Liver (tissue), 9 donors: ENCODE data around the gene CAMSAP1. TPM values are rescaled to one million over a fixed set of nuclear protein-coding genes. Genes with fewer than 3 reads are reported as not detected.

Experiments
- DNase-seq: peaks from one replicate; pipeline ENCODE4 v3.0.0-alpha.2; 2017; ENCODE audit warnings: low spot score
- H3K27ac ChIP-seq, 2 donors: one replicate each; pipeline ENCODE4 v1.7.0; 2013; ENCODE audit warnings: inconsistent platforms in 2 of 2, low read length in 2 of 2, control low read depth in 1 of 2, low read depth in 1 of 2, mild to moderate bottlenecking in 1 of 2
- H3K27me3 ChIP-seq, 4 donors: one replicate each; pipeline versions ENCODE4 v1.6.1 to v1.7.0; 2013; ENCODE audit warnings: low read length in 3 of 4, inconsistent platforms in 1 of 4, mild to moderate bottlenecking in 1 of 4, moderate library complexity in 1 of 4; ENCODE audit not compliant: control insufficient read depth in 4 of 4, insufficient read depth in 4 of 4
- H3K36me3 ChIP-seq, 4 donors: one replicate each; pipeline versions ENCODE4 v1.6.1 to v1.7.0; 2013; ENCODE audit warnings: low read length in 3 of 4, mild to moderate bottlenecking in 3 of 4, low read depth in 1 of 4, moderate library complexity in 1 of 4; ENCODE audit not compliant: control insufficient read depth in 4 of 4, insufficient read depth in 3 of 4
- H3K4me1 ChIP-seq, 4 donors: one replicate each; pipeline versions ENCODE4 v1.6.1 to v1.7.0; 2013; ENCODE audit warnings: low read length in 3 of 4, mild to moderate bottlenecking in 3 of 4, moderate library complexity in 1 of 4; ENCODE audit not compliant: control insufficient read depth in 4 of 4, insufficient read depth in 4 of 4
- H3K4me3 ChIP-seq, 3 donors: one replicate each; pipeline versions ENCODE4 v1.6.1 to v1.7.0; 2013; ENCODE audit warnings: low read length in 3 of 3, control low read depth in 1 of 3, low read depth in 1 of 3, mild to moderate bottlenecking in 1 of 3
- H3K9ac ChIP-seq, 2 donors: one replicate each; pipeline ENCODE4 v1.7.0; 2013; ENCODE audit warnings: low read length in 2 of 2, mild to moderate bottlenecking in 2 of 2, moderate library complexity in 2 of 2, control low read depth in 1 of 2, low read depth in 1 of 2
- H3K9me3 ChIP-seq, 4 donors: one replicate each; pipeline versions ENCODE4 v1.6.1 to v1.7.0; 2013; ENCODE audit warnings: low read length in 3 of 4; ENCODE audit not compliant: control insufficient read depth in 4 of 4
- EGR1 ChIP-seq, 2 donors: IDR thresholded peaks; 2 replicates each; pipeline ENCODE4 v1.6.1; 2016 to 2018; ENCODE audit warnings: antibody characterized with exemption in 2 of 2, low read depth in 2 of 2
- FOXA1 ChIP-seq: IDR thresholded peaks from 2 replicates; pipeline ENCODE4 v1.6.1; 2016; ENCODE audit warnings: antibody characterized with exemption
- FOXA2 ChIP-seq: IDR thresholded peaks from 2 replicates; pipeline ENCODE4 v1.6.1; 2016; ENCODE audit warnings: antibody characterized with exemption
- GABPA ChIP-seq, 2 donors: IDR thresholded peaks in 1 of 2; conservative IDR thresholded peaks in 1 of 2; 2 replicates each; pipeline ENCODE4 v1.6.1; 2016; ENCODE audit warnings: antibody characterized with exemption in 2 of 2, mild to moderate bottlenecking in 1 of 2, moderate library complexity in 1 of 2
- HNF4A ChIP-seq, 2 donors: conservative IDR thresholded peaks; 2 replicates each; pipeline ENCODE4 v1.6.1; 2016; ENCODE audit warnings: antibody characterized with exemption in 2 of 2, mild to moderate bottlenecking in 2 of 2
- HNF4G ChIP-seq: IDR thresholded peaks from 2 replicates; pipeline ENCODE4 v1.6.1; 2016; ENCODE audit warnings: antibody characterized with exemption
- JUND ChIP-seq, 2 donors: IDR thresholded peaks; 2 replicates each; pipeline ENCODE4 v1.6.1; 2016; ENCODE audit warnings: antibody characterized with exemption in 2 of 2
- NR2F2 ChIP-seq: IDR thresholded peaks from 2 replicates; pipeline ENCODE4 v1.6.1; 2016; ENCODE audit warnings: antibody characterized with exemption
- RAD21 ChIP-seq, 2 donors: IDR thresholded peaks; 2 replicates each; pipeline ENCODE4 v1.6.1; 2016; ENCODE audit warnings: antibody characterized with exemption in 2 of 2, mild to moderate bottlenecking in 2 of 2
- RXRA ChIP-seq, 2 donors: IDR thresholded peaks; 2 replicates each; pipeline ENCODE4 v1.6.1; 2017 to 2018; ENCODE audit warnings: antibody characterized with exemption in 2 of 2, mild to moderate bottlenecking in 1 of 2
- SP1 ChIP-seq: IDR thresholded peaks from 2 replicates; pipeline ENCODE4 v1.6.1; 2018; ENCODE audit warnings: antibody characterized with exemption, mild to moderate bottlenecking
- TAF1 ChIP-seq: conservative IDR thresholded peaks from 2 replicates; pipeline ENCODE4 v1.6.1; 2016; ENCODE audit warnings: antibody characterized with exemption, mild to moderate bottlenecking
- YY1 ChIP-seq: IDR thresholded peaks from 2 replicates; pipeline ENCODE4 v1.6.1; 2016; ENCODE audit warnings: antibody characterized with exemption, mild to moderate bottlenecking
- WGBS: extraction: QIAGEN DNeasy Blood & Tissue Kit; methylation state at CpG from one replicate; pipeline ENCODE4 v1.1.7; 2013; 5-methylcytosine and 5-hydroxymethylcytosine counted together
- polyA plus RNA-seq, 2 donors: library from polyadenylated mRNA; stranded (reverse) in 1 of 2; unstranded in 1 of 2; fragments of 200-250 nt in 1 of 2; fragments of >200 nt in 1 of 2; fragmentation: Nextera tagmentation in 1 of 2; extraction: Ambion mirVana in 1 of 2; gene quantifications; one replicate each; pipeline versions ENCODE4 v1.2.1 to v1.2.3, GENCODE V29; 2013 to 2015
- total RNA-seq, 2 donors: library from RNA; depleted of rRNA; stranded (reverse); fragments of >200 nt; gene quantifications; one replicate each; pipeline ENCODE4 v1.2.3, GENCODE V29; 2014
- TF ChIP-seq, protein P1 (sequence below): IDR thresholded peaks from 2 replicates; pipeline ENCODE4 v1.6.1; 2016; ENCODE audit warnings: antibody characterized with exemption, mild to moderate bottlenecking
- TF ChIP-seq, protein P2 (sequence below): IDR thresholded peaks from 2 replicates; pipeline ENCODE4 v1.6.1; 2016; ENCODE audit warnings: antibody characterized with exemption
- TF ChIP-seq, protein P3 (sequence below): fragments of 150-350 bp; IDR thresholded peaks from 2 replicates; pipeline ENCODE4 v1.5.1; 2017; ENCODE audit warnings: improper control_type of control experiment, low read depth, low read length; ENCODE audit not compliant: missing input control
- TF ChIP-seq, protein P4 (sequence below): IDR thresholded peaks from 2 replicates; pipeline ENCODE4 v1.6.1; 2016; ENCODE audit warnings: antibody characterized with exemption
- TF ChIP-seq, protein P5 (sequence below): IDR thresholded peaks from 2 replicates; pipeline ENCODE4 v1.6.1; 2016; ENCODE audit warnings: antibody characterized with exemption
- donor health status: healthy.
- donor health status: healthy.
- donor health status: healthy.
- donor health status: healthy.
- donor health status: healthy.

The CAMSAP1 gene
- total and polyA plus RNA-seq, 4 donors: 0.97 to 6.4 (median 5.1) TPM

DNA sequence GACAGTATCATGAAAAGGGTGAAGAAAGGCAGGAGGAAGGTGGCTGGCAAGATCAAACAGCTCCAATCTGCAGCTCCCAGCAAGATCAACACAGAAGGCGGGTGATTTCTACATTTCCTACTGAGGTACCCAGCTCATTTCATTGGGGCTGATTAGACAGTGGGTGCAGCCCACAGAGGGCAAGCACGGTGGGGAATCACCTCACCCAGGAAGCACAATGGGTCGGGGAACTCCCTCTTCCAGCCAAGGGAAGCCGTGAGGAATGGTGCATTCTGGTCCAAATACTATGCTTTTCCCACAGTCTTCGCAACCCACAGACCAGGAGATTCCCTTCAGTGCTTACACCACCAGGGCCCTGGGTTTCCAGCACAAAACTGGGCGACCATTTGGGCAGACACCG lies 66.8 kb downstream of the CAMSAP1 start:
- Histone ChIP-seq H3K4me3 (no peak overlapping the region), H3K36me3 (peaks cover 0 to 4% (median 1%) of the 10 kb centered on the region in 4 donors), H3K9ac (no peak overlapping the region), H3K4me1 (no peaks in the 10 kb centered on the region), H3K27ac (no peak overlapping the region), H3K9me3 (no peaks in the 10 kb centered on the region), H3K27me3 (no peaks in the 10 kb centered on the region)
- TF ChIP-seq RAD21 (IDR thresholded peaks at IDR 0.05): no peak
- TF ChIP-seq, protein P1, sequence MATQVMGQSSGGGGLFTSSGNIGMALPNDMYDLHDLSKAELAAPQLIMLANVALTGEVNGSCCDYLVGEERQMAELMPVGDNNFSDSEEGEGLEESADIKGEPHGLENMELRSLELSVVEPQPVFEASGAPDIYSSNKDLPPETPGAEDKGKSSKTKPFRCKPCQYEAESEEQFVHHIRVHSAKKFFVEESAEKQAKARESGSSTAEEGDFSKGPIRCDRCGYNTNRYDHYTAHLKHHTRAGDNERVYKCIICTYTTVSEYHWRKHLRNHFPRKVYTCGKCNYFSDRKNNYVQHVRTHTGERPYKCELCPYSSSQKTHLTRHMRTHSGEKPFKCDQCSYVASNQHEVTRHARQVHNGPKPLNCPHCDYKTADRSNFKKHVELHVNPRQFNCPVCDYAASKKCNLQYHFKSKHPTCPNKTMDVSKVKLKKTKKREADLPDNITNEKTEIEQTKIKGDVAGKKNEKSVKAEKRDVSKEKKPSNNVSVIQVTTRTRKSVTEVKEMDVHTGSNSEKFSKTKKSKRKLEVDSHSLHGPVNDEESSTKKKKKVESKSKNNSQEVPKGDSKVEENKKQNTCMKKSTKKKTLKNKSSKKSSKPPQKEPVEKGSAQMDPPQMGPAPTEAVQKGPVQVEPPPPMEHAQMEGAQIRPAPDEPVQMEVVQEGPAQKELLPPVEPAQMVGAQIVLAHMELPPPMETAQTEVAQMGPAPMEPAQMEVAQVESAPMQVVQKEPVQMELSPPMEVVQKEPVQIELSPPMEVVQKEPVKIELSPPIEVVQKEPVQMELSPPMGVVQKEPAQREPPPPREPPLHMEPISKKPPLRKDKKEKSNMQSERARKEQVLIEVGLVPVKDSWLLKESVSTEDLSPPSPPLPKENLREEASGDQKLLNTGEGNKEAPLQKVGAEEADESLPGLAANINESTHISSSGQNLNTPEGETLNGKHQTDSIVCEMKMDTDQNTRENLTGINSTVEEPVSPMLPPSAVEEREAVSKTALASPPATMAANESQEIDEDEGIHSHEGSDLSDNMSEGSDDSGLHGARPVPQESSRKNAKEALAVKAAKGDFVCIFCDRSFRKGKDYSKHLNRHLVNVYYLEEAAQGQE: no peak
- no peak for TF ChIP-seq FOXA2
- TF ChIP-seq, protein P2, sequence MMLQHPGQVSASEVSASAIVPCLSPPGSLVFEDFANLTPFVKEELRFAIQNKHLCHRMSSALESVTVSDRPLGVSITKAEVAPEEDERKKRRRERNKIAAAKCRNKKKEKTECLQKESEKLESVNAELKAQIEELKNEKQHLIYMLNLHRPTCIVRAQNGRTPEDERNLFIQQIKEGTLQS: no peak
- no peak for TF ChIP-seq JUND (IDR thresholded peaks at IDR 0.05)
- TF ChIP-seq RXRA (IDR thresholded peaks at IDR 0.05): no peak
- no peak for TF ChIP-seq HNF4A (conservative IDR thresholded peaks at IDR 0.05)
- TF ChIP-seq NR2F2: no peak
- no peak for TF ChIP-seq EGR1 (IDR thresholded peaks at IDR 0.05; ENCODE audit: low read depth in 2 of 2)
- no peak for TF ChIP-seq YY1
- TF ChIP-seq, protein P3, sequence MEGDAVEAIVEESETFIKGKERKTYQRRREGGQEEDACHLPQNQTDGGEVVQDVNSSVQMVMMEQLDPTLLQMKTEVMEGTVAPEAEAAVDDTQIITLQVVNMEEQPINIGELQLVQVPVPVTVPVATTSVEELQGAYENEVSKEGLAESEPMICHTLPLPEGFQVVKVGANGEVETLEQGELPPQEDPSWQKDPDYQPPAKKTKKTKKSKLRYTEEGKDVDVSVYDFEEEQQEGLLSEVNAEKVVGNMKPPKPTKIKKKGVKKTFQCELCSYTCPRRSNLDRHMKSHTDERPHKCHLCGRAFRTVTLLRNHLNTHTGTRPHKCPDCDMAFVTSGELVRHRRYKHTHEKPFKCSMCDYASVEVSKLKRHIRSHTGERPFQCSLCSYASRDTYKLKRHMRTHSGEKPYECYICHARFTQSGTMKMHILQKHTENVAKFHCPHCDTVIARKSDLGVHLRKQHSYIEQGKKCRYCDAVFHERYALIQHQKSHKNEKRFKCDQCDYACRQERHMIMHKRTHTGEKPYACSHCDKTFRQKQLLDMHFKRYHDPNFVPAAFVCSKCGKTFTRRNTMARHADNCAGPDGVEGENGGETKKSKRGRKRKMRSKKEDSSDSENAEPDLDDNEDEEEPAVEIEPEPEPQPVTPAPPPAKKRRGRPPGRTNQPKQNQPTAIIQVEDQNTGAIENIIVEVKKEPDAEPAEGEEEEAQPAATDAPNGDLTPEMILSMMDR: no peak
- TF ChIP-seq, protein P4, sequence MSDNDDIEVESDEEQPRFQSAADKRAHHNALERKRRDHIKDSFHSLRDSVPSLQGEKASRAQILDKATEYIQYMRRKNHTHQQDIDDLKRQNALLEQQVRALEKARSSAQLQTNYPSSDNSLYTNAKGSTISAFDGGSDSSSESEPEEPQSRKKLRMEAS: no peak
- no peak for TF ChIP-seq SP1
- TF ChIP-seq GABPA (IDR thresholded peaks at IDR 0.05 in 1 of 2, conservative IDR thresholded peaks at IDR 0.05 in 1 of 2): no peak
- TF ChIP-seq, protein P5, sequence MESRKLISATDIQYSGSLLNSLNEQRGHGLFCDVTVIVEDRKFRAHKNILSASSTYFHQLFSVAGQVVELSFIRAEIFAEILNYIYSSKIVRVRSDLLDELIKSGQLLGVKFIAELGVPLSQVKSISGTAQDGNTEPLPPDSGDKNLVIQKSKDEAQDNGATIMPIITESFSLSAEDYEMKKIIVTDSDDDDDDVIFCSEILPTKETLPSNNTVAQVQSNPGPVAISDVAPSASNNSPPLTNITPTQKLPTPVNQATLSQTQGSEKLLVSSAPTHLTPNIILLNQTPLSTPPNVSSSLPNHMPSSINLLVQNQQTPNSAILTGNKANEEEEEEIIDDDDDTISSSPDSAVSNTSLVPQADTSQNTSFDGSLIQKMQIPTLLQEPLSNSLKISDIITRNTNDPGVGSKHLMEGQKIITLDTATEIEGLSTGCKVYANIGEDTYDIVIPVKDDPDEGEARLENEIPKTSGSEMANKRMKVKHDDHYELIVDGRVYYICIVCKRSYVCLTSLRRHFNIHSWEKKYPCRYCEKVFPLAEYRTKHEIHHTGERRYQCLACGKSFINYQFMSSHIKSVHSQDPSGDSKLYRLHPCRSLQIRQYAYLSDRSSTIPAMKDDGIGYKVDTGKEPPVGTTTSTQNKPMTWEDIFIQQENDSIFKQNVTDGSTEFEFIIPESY: no peak
- no peak for TF ChIP-seq TAF1
- TF ChIP-seq FOXA1: no peak
- no peak for TF ChIP-seq HNF4G
- 93% methylated on average over 7 of the region's 7 CpGs for WGBS
- DNase-seq: no peak
